HG02763 (cell line): ENCODE measurements around the gene HRH1.
"Not testable (repeated sequence)": the region's sequence is repeated elsewhere in the genome, so short reads cannot be mapped to it uniquely, and the experiment has no call there.

Source experiments
- ATAC-seq: cut with Tn5 transposase; IDR thresholded peaks from one replicate; pipeline ENCODE4 v1.9.1; 2021; ENCODE audit warnings: mild to moderate bottlenecking, moderate library complexity; ENCODE audit not compliant: unreplicated experiment

The HRH1 gene

GRCh38 chr3:11140030-11140712, 14.1 kb upstream of the HRH1 start:
- peak; percentile 95 for ATAC-seq

- peak; percentile 20 for ATAC-seq
Observed at GRCh38 chr3:11140713-11141104, 13.6 kb upstream of the HRH1 start.

DNA sequence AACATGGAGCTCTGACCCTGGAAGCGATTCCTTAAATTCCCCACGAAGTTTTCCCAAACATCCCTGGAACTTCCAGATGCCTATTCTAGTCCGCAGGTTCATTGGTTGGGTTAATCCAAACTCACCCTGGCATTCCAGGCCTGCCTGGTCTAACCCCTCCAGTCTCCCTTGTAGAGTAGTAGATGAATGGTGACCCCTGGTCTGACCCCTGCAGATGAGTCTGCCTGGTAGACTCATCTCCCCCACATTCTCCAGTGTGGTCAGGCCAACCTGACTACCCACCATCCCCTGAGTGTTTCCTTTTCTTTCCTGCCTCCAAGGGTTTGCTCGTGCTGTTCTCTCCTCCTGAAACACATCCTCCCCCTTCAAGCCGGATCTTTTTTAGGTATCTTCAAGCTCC, 10.8 kb upstream of the HRH1 start:
- no peak for ATAC-seq

DNA sequence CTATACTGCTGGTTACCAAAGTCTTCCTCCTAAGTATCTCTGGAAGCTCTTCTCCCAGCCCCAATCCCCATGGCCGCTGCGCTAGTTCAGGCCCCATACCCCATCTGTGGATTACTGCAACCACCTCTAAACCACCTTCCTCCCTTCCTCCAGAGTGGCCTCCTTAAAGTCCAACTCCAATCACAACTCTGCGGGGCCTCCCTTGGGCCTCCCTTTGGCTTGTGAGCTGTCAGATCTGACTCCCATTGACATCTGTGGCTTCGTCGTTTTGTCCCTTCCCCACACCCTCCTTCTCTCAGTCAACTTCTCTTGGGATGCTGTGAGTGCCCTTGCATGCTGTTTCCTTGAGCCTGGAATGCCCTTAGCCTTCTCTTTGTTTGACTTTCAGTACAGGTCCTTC, 9.3 kb upstream of the HRH1 start:
- no peak for ATAC-seq

DNA sequence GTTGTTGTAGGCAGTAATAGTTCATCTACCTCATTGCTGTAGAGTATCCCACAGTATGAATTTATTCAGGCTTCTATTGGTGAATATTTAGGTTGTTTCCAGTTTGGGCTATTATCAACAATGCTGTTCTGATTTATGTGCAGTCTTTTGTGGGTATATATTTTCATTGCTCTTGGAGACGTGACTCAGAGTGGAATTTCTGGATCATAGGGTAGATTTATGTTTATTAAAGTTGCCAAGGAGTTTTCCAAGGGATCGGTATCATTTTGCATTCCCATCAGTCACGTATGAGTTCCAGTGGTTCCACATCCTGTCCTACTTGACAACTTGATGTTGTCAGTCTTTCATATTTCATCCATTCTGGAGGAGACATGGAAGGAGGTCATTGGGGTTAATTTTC, 8.4 kb upstream of the HRH1 start:
- ATAC-seq, result no peak

DNA sequence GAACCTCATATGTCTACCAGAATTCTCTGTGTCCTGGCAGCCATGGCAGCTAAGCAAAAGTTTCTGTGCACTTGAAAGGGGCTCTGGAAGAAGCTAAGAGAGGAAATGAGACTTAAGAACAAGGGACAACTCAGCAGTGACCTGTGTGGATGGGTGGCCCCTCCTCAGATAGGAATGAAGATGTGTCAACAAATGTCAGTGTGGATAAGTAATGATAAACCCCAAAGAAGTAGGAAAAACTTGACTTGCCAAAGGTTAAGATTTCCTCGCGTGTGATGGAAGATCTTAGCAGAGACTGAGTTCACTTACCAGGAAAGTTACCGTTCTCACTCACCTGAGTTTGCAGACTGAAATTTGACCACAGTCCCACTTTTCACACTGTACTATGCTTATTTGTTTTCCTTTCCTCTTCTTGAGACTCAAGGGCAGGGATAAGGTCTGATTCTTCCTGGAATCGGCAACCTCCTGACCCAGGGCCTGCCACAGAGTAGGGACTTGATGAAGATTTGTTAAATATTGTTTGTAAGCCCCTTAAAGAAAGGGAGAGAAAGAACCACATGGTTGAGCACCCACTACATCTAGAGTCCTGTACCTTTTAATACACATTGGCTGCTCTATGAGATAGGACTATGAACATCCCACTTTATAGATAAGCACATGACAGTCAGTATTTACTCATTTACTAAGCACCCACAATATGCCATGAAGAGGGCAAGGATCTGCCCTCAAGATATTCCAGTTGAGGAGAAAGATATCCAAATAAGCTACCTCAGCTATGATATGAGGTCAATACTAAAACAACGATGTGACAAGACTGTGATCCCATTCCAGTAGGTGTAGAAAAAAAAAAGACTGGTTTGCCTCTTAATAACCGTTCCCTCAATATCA, 7.3 kb upstream of the HRH1 start:
- ATAC-seq, result no peak

DNA sequence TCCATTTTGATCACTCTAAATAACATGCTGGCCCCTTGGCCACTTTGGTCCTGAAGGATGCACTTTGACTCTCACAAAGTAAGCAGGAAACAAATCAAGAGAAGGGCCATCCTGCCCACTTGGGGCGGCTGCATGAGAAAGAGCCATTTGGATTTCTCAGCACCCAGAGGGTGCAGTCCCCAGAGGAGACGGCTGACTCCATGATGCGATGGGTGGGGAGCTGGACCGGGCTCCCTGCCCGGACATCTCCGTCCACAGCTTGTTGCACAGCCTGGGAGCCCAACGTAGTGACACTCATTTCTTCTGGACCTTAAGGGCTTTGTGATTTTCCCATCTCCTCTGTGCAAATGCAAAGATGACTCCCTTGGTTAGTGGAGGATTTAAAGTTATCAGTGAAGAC, 4.0 kb upstream of the HRH1 start:
- no peak for ATAC-seq

- no peak for ATAC-seq
Observed at GRCh38 chr3:11152301-11152700, 2.0 kb upstream of the HRH1 start.

GRCh38 chr3:11154953-11155325, 646 bp downstream of the HRH1 start:
- ATAC-seq, result no peak

GRCh38 chr3:11155341-11156025, 1.2 kb downstream of the HRH1 start:
- ATAC-seq, result no peak

GRCh38 chr3:11156026-11156410, 1.7 kb downstream of the HRH1 start:
- no peak for ATAC-seq

DNA sequence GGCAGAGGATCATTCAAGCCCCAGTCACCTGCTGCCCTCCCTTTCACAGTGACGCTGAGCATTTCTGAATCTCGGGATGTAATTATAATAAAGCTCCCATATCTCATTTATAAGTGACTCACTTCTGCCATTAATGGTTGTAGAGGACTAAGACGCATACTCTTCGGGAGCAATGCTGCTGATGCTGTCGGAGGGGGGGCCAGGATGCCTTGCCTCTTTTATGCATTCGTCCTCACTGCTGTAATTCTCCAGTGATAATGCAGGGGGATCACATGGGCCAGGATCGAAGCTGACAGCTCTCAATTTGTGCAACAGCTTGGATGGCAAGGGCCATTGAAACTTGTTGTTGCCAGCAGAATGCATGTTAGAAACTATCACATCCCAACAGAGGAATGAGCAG, 3.1 kb downstream of the HRH1 start:
- ATAC-seq, result no peak

GRCh38 chr3:11159421-11159904, 5.2 kb downstream of the HRH1 start:
- no peak for ATAC-seq

DNA sequence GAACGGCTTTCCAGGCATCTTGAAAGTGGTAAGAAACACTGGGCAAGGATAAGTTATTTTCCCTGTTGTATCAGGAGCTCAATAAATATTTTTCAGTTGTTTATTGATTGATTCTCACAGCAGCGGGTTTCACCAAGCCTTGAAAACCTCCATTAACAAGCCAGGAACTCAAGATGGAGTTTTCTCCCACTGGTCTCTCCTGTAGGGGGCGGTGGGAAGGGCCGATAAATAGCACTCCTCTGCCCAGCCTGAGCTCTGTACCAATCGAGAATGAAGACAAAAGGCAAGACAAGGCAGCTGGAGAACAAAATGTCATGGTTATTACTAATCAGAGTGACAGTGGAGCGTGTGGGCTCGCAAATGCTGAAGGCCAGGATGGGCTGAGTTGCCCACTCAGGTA, 7.4 kb downstream of the HRH1 start:
- ATAC-seq, result no peak

- no peak for ATAC-seq
Observed at GRCh38 chr3:11162401-11163345, 8.4 kb downstream of the HRH1 start.

GRCh38 chr3:11164607-11165006, 10.3 kb downstream of the HRH1 start:
- ATAC-seq, result no peak

- no peak for ATAC-seq
Observed at GRCh38 chr3:11165476-11165875, 11.2 kb downstream of the HRH1 start.

DNA sequence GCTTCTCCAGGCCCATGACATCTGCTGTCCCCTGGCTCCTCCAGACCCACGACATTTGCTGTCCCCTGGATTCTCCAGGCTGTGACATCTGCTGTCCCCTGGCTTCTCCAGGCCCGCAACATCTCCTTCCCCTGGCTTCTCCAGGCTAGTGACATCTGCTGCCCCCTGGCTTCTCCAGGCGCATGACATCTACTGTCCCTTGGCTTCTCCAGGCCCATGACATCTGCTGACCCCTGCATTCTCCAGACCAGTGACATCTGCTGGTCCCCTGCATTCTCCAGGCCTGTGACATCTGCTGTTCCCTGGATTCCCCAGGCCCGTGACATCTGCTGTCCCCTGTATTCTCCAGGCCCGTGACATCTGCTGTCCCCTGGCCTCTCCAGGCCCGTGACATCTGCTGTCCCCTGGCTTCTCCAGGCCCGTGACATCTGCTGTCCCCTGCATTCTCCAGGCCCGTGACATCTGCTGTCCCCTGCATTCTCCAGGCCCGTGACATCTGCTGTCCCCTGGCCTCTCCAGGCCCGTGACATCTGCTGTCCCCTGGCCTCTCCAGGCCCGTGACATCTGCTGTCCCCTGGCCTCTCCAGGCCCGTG, 12.6 kb downstream of the HRH1 start:
- ATAC-seq, result not testable (repeated sequence)

DNA sequence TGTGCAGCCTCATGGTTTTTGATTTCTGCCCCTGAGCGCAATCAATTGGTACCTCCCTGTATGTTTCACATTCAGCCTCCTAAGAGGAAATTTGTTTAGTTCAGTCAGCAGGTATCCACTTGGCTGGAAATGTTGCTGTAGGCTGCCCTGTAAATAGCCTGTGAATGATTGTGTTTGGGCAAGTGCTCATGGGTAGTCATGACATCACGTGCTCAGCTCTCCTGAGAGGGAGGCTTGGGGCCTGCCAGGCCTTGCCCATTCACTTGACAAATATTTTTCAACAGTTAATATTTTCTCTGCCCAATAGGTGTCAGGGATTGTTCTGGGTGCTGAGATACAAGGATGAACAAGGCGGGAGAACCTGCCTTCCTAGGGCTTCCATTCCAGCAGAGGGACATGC, 13.3 kb downstream of the HRH1 start:
- ATAC-seq, result no peak

DNA sequence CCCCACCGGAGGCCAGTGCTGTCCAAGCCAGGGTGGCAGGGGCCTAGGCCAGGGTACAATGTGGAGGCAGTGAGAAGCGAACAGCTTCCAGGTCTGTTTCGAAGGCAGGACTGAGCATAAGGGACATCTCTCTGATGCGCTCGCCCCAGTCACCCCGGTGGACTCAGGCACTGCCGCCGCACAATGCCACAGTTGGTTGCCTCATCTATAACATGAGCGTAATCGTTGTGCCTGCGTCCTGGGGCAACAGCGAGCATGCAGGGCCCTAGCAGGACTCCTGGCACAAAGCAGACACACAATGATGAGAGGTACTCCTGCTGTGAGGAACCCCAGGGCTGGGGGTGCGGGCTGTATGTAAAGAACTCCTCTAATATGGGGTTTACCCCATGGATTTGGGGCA, 14.1 kb downstream of the HRH1 start:
- ATAC-seq, result no peak
